Panc1 (cell line): Measurements from ENCODE around the gene FOCAD. TPM values are rescaled to one million over a fixed set of nuclear protein-coding genes. Genes with fewer than 3 reads are reported as not detected.

Experiments used
- ATAC-seq: fragments of 200-7000 bp; cut with Tn5 transposase; 2 replicates; pipeline ENCODE4 v1.9.1; 2020; ENCODE audit warnings: mild to moderate bottlenecking, moderate library complexity
- BruUV-seq: library from RNA; stranded (reverse); fragments of 400-500 nt; replicated peaks from 2 replicates; lab custom pipeline; 2021; lab: Mats Ljungman, UMichigan
- CTCF ChIA-PET: fragments of 300-600 bp; sonication (Branson Sonifier 250); formaldehyde crosslinking; loops from one replicate; lab custom pipeline; 2022; ENCODE audit warnings: antibody characterized with exemption; lab: Charles Lee
- POLR2A ChIA-PET: fragments of 300-600 bp; sonication (Branson Sonifier 250); formaldehyde crosslinking; loops from one replicate; lab custom pipeline; 2022; ENCODE audit warnings: antibody characterized with exemption; lab: Charles Lee
- DNase-seq: peaks from one replicate; pipeline ENCODE4 v3.0.0-alpha.2; 2010; ENCODE audit warnings: low read depth, low spot score
- H3K27ac ChIP-seq: 2 replicates; pipeline ENCODE4 v1.5.1; 2011; ENCODE audit warnings: mild to moderate bottlenecking, low read length, inconsistent platforms
- H3K27me3 ChIP-seq: fragments of 200-500 bp; sonication (Bioruptor generic); 2 replicates; pipeline ENCODE4 v1.6.0; 2014; ENCODE audit warnings: low read length, inconsistent platforms; ENCODE audit not compliant: control insufficient read depth, insufficient read depth
- H3K36me3 ChIP-seq: fragments of 200-500 bp; sonication (Bioruptor generic); 2 replicates; pipeline ENCODE4 v1.5.1; 2014; ENCODE audit warnings: inconsistent platforms, mild to moderate bottlenecking, low read length, moderate library complexity; ENCODE audit not compliant: control insufficient read depth, insufficient read depth
- H3K4me1 ChIP-seq: 2 replicates; pipeline ENCODE4 v1.5.1; 2011; ENCODE audit warnings: inconsistent platforms, mild to moderate bottlenecking, low read length, moderate library complexity; ENCODE audit not compliant: control insufficient read depth, insufficient read depth
- H3K4me3 ChIP-seq, 2 experiments: 2 replicates each; pipeline ENCODE4 v1.5.1; 2011 to 2012; ENCODE audit warnings: low read depth in 2 of 2, low read length in 2 of 2, mild to moderate bottlenecking in 2 of 2, inconsistent platforms in 1 of 2, moderate library complexity in 1 of 2
- H3K9me3 ChIP-seq: fragments of 200-500 bp; sonication (Bioruptor generic); 2 replicates; pipeline ENCODE4 v1.5.1; 2014; ENCODE audit warnings: low read depth, mild to moderate bottlenecking, inconsistent platforms, low read length, moderate library complexity; ENCODE audit not compliant: control insufficient read depth, insufficient read depth
- CTCF ChIP-seq: fragments of 450-650 bp; IDR thresholded peaks from 2 replicates; pipeline ENCODE4 v1.5.1; 2017; ENCODE audit warnings: mild to moderate bottlenecking
- POLR2AphosphoS5 ChIP-seq: IDR thresholded peaks from 2 replicates; pipeline ENCODE4 v1.6.1; 2012; ENCODE audit warnings: mild to moderate bottlenecking, low read depth, low read length, moderate library complexity
- REST ChIP-seq, 2 experiments: IDR thresholded peaks; 2 replicates each; pipeline ENCODE4 v1.6.1; 2011 to 2012; ENCODE audit warnings: low read depth in 2 of 2, control low read depth in 1 of 2, low read length in 1 of 2, mild to moderate bottlenecking in 1 of 2, moderate library complexity in 1 of 2; ENCODE audit not compliant: insufficient read depth in 1 of 2
- SIN3A ChIP-seq: IDR thresholded peaks from 2 replicates; pipeline ENCODE4 v1.6.1; 2012; ENCODE audit warnings: low read depth, mild to moderate bottlenecking, low read length, moderate library complexity, borderline replicate concordance; ENCODE audit not compliant: insufficient read depth
- TCF7L2 ChIP-seq: IDR thresholded peaks from 2 replicates; pipeline ENCODE4 v1.6.1; 2011; ENCODE audit warnings: mild to moderate bottlenecking, low read depth, low read length, inconsistent platforms
- in situ Hi-C: cut with HindIII; loops from 2 replicates; pipeline ENCODE4 v1.10.0; 2016; ENCODE audit warnings: low sequenced_read_pairs, low pct_unique_long_range_greater_than_20kb
- intact Hi-C: fragments of 100-400 bp; cut with micrococcal nuclease; formaldehyde crosslinking; loops from one replicate; pipeline ENCODE4 v1.10.0; 2022; ENCODE audit not compliant: unreplicated experiment
- total RNA-seq: library from RNA; stranded (reverse); gene quantifications from one replicate; pipeline ENCODE4 v1.2.1, GENCODE V29; 2021; ENCODE audit not compliant: unreplicated experiment

FOCAD gene
- total RNA-seq, 1 experiment from 2014 or later = 9.8 TPM

DNA sequence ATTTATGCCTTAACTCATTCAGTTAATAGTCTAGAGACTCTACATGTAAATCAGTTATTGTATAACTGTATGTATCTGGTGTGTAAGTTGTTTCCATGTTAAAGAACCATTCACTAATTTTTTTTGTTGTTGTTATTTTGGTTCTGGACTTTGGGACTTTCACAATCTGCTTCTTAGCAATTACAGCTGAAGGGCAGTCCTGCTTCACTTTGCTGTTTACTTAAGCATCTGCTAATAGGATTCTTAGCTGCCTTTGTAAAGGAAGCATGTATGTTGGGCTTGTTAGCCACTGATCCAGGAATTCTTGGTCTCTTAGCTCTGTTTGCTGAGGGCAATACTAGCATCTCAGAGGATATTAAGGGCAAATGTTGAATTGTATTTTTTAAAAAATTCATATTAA lies 97.0 kb downstream of the FOCAD start:
- intact Hi-C loops (no loop called here), in situ Hi-C loops (no loop called here)
- no peaks in the 10 kb centered on the region for H3K9me3 ChIP-seq
- BruUV-seq = no TSS peak
- no peaks in the 10 kb centered on the region for H3K27me3 ChIP-seq
- TF ChIP-seq POLR2AphosphoS5 = no peak
- no peak for TF ChIP-seq REST (IDR thresholded peaks at IDR 0.05; ENCODE audit: insufficient read depth in 1 of 2, low read depth in 2 of 2, low read length in 1 of 2)
- TF ChIP-seq SIN3A = no peak
- no peak for TF ChIP-seq TCF7L2
- no peak for TF ChIP-seq CTCF
- H3K4me3 ChIP-seq = no peak overlapping the region
- ChIA-PET CTCF (no interaction called here), POLR2A (no interaction called here)
- no peaks in the 10 kb centered on the region for H3K4me1 ChIP-seq
- H3K27ac ChIP-seq = no peak overlapping the region
- no peak for ATAC-seq
- DNase-seq = no peak
- H3K36me3 ChIP-seq = no peaks in the 10 kb centered on the region

- POLR2A ChIA-PET = no interaction called here
- CTCF ChIA-PET = no interaction called here
- TF ChIP-seq REST (IDR thresholded peaks at IDR 0.05; ENCODE audit: insufficient read depth in 1 of 2, low read depth in 2 of 2, low read length in 1 of 2) (no peak), POLR2AphosphoS5 (no peak), SIN3A (no peak), CTCF (no peak), TCF7L2 (no peak)
- Histone ChIP-seq H3K4me1 (no peaks in the 10 kb centered on the region), H3K27me3 (no peaks in the 10 kb centered on the region), H3K4me3 (no peak overlapping the region), H3K9me3 (no peaks in the 10 kb centered on the region), H3K36me3 (no peaks in the 10 kb centered on the region), H3K27ac (no peak overlapping the region)
- BruUV-seq = no TSS peak
- DNase-seq (no peak), ATAC-seq (no peak)
- intact Hi-C loops = no loop called here
- in situ Hi-C loops = no loop called here
Measured at GRCh38 chr9:20782289-20782688, 98.2 kb downstream of the FOCAD start.
